ENCODE measurements around the gene TRIOBP. TPM values are rescaled to one million over a fixed set of nuclear protein-coding genes. Genes with fewer than 3 reads are reported as not detected.

The TRIOBP gene
- total and polyA plus RNA-seq, 7 donors = 19.1 to 42.7 (median 24.6) TPM

DNA sequence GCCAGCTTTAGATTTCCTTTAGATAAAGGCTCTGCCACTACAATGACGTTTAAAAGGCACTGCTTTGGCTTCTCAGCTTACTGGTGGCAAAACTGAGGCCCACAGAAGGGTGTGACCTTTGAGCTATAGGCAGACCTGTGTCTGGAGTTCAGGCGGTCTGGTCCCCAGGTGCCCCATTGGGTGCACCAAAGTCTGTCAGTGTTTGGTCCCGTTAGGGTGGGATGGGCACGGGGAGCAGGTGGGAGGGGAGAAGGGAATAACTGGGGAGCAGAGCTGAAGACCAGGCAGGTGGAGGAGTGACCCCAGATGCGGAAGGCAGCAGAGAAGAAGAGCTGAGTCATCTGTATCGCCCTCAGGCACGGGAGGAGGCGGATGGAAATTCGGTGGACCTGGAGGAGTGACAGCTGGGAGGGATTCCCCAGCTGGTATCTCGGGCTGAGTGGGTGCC is 65.6 kb downstream of the TRIOBP start:
- ATAC-seq (no peak), DNase-seq (no peak)
- no peaks in the 10 kb centered on the region for H3K27me3 ChIP-seq (ENCODE audit: insufficient read depth in 3 of 3, low read length in 2 of 3)
- TF ChIP-seq CTCF (IDR thresholded peaks at IDR 0.05) = no peak
- H3K27ac ChIP-seq = no peak overlapping the region
- peaks cover 6% of the 10 kb centered on the region for H3K4me1 ChIP-seq
- H3K9me3 ChIP-seq = no peaks in the 10 kb centered on the region
- peaks cover 6 to 51% of the 10 kb centered on the region in 2 donors for H3K36me3 ChIP-seq (ENCODE audit: insufficient read depth in 1 of 2, low read depth in 1 of 2)
- 70 to 77% (median 70%) methylated on average over 10 of the region's 10 CpGs for WGBS, 3 donors
- no peak overlapping the region for H3K4me3 ChIP-seq
- intact Hi-C loops (cut with DNase I) = no loop called here

DNA sequence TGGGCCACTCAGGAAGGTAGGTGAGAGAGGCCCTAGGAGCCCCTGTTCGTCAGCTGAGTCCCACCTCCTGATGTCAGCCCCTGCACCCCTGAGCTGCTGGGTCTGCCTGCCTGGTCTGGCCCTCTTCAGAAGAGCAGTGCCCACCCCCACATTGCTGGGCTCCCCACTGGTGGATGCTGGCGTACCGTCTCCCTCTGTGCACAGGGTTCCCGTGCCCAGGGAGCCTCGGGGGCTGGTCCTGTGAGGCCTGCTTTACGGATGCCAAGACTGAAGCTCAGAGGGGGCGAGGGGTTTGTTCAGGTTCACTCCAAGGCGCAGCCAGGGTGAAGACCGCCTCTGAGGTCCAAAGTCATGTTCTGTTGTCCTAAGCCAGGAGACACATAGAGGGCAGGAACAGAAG is 66.2 kb downstream of the TRIOBP start:
- no peak overlapping the region for H3K27ac ChIP-seq
- H3K9me3 ChIP-seq = no peaks in the 10 kb centered on the region
- ATAC-seq (no peak), DNase-seq (no peak)
- peaks cover 6% of the 10 kb centered on the region for H3K4me1 ChIP-seq
- peaks cover 6 to 51% of the 10 kb centered on the region in 2 donors for H3K36me3 ChIP-seq (ENCODE audit: insufficient read depth in 1 of 2, low read depth in 1 of 2)
- intact Hi-C loops (cut with DNase I) = no loop called here
- no peaks in the 10 kb centered on the region for H3K27me3 ChIP-seq (ENCODE audit: insufficient read depth in 3 of 3, low read length in 2 of 3)
- no peak overlapping the region for H3K4me3 ChIP-seq
- TF ChIP-seq CTCF (IDR thresholded peaks at IDR 0.05) = no peak
- 94 to 96% (median 95%) methylated on average over 9 of the region's 9 CpGs for WGBS, 3 donors

DNA sequence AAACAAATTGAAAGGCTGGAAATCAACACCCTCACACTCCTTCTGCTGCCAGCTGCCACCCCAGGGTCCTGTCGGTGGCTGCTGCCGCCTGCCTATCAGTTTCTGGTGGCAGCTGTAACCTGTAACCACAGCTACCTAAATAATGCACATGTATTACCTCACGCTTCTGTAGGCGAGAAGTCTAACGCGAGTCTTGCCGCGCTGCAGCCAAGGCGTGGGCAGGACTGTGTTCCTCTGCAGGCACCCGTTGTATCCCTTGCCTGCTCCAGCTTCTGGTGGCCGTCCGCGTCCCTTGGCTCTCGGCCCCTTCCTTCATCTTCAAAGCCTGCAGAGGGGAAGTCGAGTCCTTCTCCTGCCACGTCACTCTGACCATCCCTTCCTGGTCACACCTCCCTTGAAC is 66.8 kb downstream of the TRIOBP start:
- ATAC-seq (no peak), DNase-seq (no peak)
- peak overlapping the region; percentile 18 for H3K27ac ChIP-seq
- TF ChIP-seq CTCF (IDR thresholded peaks at IDR 0.05) = no peak
- no peaks in the 10 kb centered on the region for H3K9me3 ChIP-seq
- no peaks in the 10 kb centered on the region for H3K27me3 ChIP-seq (ENCODE audit: insufficient read depth in 3 of 3, low read length in 2 of 3)
- peaks cover 6% of the 10 kb centered on the region for H3K4me1 ChIP-seq
- intact Hi-C loops (cut with DNase I) = no loop called here
- no peak overlapping the region for H3K4me3 ChIP-seq
- WGBS, 3 donors = 91 to 96% (median 93%) methylated on average over 16 of the region's 16 CpGs
- peaks cover 6 to 51% of the 10 kb centered on the region in 2 donors for H3K36me3 ChIP-seq (ENCODE audit: insufficient read depth in 1 of 2, low read depth in 1 of 2)

DNA sequence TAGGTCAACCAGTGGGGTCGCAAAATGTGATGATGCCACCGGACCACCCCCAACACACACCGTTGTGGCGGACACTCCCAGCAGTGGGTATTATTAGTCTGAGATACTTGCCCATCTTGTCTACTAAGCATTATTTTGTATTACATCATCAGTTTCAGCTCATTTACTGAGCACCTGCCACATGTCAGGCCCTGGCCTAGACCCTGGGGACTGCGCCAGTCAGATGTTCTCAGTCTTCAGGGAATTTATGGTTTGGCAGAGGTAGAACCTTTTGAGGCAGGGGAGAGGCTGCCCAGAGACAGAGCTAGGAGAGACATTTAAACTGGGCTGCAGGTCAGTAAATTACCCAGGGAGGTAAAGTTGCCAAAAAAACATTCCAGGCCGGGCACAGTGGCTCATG is 67.8 kb downstream of the TRIOBP start:
- no peak for DNase-seq
- H3K9me3 ChIP-seq = no peaks in the 10 kb centered on the region
- no peak overlapping the region for H3K4me3 ChIP-seq
- peaks cover 2 to 51% of the 10 kb centered on the region in 2 donors for H3K36me3 ChIP-seq (ENCODE audit: insufficient read depth in 1 of 2, low read depth in 1 of 2)
- peaks cover 6% of the 10 kb centered on the region for H3K4me1 ChIP-seq
- TF ChIP-seq CTCF (IDR thresholded peaks at IDR 0.05) = no peak
- H3K27me3 ChIP-seq (ENCODE audit: insufficient read depth in 3 of 3, low read length in 2 of 3) = no peaks in the 10 kb centered on the region
- WGBS, 3 donors = 26 to 35% (median 32%) methylated on average over 6 of the region's 6 CpGs
- peak; percentile 85 to 93 (median 87) for ATAC-seq
- peak overlapping the region; percentile 18 for H3K27ac ChIP-seq
- intact Hi-C loops (cut with DNase I) = no loop called here

DNA sequence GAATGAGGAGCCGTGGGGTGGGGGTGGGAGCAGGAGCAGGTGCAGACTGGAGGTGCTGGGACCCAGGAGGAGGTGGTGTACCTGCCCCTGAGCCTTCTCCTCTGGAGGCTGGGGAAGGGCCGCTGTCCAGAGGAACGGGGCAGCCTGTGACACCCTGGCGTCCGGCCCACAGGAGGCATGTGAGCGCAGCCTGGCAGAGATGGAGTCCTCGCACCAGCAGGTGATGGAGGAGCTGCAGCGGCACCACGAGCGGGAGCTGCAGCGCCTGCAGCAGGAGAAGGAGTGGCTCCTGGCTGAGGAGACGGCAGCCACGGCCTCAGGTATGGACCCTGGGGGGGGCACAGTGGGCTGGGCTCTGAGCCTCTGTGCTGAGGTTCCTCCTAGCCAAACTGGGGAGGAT is 68.7 kb downstream of the TRIOBP start:
- intact Hi-C loops (cut with DNase I) = no loop called here
- 64 to 77% (median 66%) methylated on average over 13 of the region's 13 CpGs for WGBS, 3 donors
- H3K27ac ChIP-seq = no peak overlapping the region
- DNase-seq (no peak), ATAC-seq (peak; percentile 48 to 60 (median 52))
- H3K36me3 ChIP-seq (ENCODE audit: insufficient read depth in 1 of 2, low read depth in 1 of 2) = peaks cover 0 to 51% of the 10 kb centered on the region in 2 donors
- no peaks in the 10 kb centered on the region for H3K9me3 ChIP-seq
- H3K4me3 ChIP-seq = no peak overlapping the region
- peaks cover 6% of the 10 kb centered on the region for H3K4me1 ChIP-seq
- no peaks in the 10 kb centered on the region for H3K27me3 ChIP-seq (ENCODE audit: insufficient read depth in 3 of 3, low read length in 2 of 3)
- TF ChIP-seq CTCF (IDR thresholded peaks at IDR 0.05) = no peak
